CD4-positive, alpha-beta T cell (primary cell): Measurements from ENCODE around the gene PLD4. TPM values are rescaled to one million over a fixed set of nuclear protein-coding genes. Genes with fewer than 3 reads are reported as not detected.
"Not testable (repeated sequence)": the region's sequence is repeated elsewhere in the genome, so short reads cannot be mapped to it uniquely, and the experiment has no call there.

ENCODE experiments used
- ATAC-seq: fragments of 200-7000 bp; cut with Tn5 transposase; one replicate; pipeline ENCODE4 v1.10.0; 2022; ENCODE audit warnings: mild to moderate bottlenecking; ENCODE audit not compliant: poor library complexity
- CTCF ChIA-PET: fragments of 350-600 bp; sonication (Branson Sonifier 250); formaldehyde crosslinking; loops from one replicate; lab custom pipeline; 2021; ENCODE audit warnings: antibody characterized with exemption, inconsistent platforms; lab: Charles Lee
- POLR2A ChIA-PET: fragments of 350-600 bp; sonication (Branson Sonifier 250); formaldehyde crosslinking; loops from one replicate; lab custom pipeline; 2021; ENCODE audit warnings: antibody characterized with exemption, inconsistent platforms; lab: Charles Lee
- DNase-seq, 14 experiments: peaks; one replicate each; pipeline ENCODE4 v3.0.0-alpha.2; 2013 to 2020; ENCODE audit warnings: mixed read lengths in 2 of 14
- H3K27ac ChIP-seq, 2 donors: one replicate each; pipeline versions ENCODE4 v1.5.1 to v1.7.0; 2013; ENCODE audit warnings: low read length in 2 of 2, low read depth in 1 of 2, mild to moderate bottlenecking in 1 of 2
- H3K27me3 ChIP-seq, 2 experiments: 1 replicate in 1 of 2; 2 replicates in 1 of 2; pipeline versions ENCODE4 v1.6.1 to v1.7.0; 2013; ENCODE audit warnings: low read length in 2 of 2, control low read depth in 1 of 2, mild to moderate bottlenecking in 1 of 2, moderate library complexity in 1 of 2; ENCODE audit not compliant: insufficient read depth in 2 of 2, control insufficient read depth in 1 of 2
- H3K36me3 ChIP-seq: one replicate; pipeline ENCODE4 v1.6.1; 2013; ENCODE audit warnings: low read length, control low read depth; ENCODE audit not compliant: insufficient read depth
- H3K4me1 ChIP-seq: one replicate; pipeline ENCODE4 v1.6.1; 2013; ENCODE audit warnings: low read length, control low read depth; ENCODE audit not compliant: insufficient read depth
- H3K4me3 ChIP-seq: one replicate; pipeline ENCODE4 v1.5.1; 2013; ENCODE audit warnings: mild to moderate bottlenecking, low read length, moderate library complexity
- H3K9me3 ChIP-seq, 2 experiments: 1 replicate in 1 of 2; 2 replicates in 1 of 2; pipeline versions ENCODE4 v1.6.1 to v1.7.0; 2013; ENCODE audit warnings: low read length in 2 of 2, mild to moderate bottlenecking in 2 of 2, control low read depth in 1 of 2, moderate library complexity in 1 of 2; ENCODE audit not compliant: control insufficient read depth in 1 of 2, insufficient read depth in 1 of 2
- H3K27ac Mint-ChIP-seq: one replicate; pipeline ENCODE4 v1.8.0; 2020; ENCODE audit warnings: mixed read lengths
- H3K27me3 Mint-ChIP-seq: one replicate; pipeline ENCODE4 v1.8.0; 2021; ENCODE audit warnings: mixed read lengths
- H3K36me3 Mint-ChIP-seq: one replicate; pipeline ENCODE4 v1.8.0; 2021; ENCODE audit warnings: low read depth, mixed read lengths
- H3K4me1 Mint-ChIP-seq: one replicate; pipeline ENCODE4 v1.8.0; 2021; ENCODE audit warnings: low read depth, mixed read lengths
- H3K4me3 Mint-ChIP-seq: one replicate; pipeline ENCODE4 v1.8.0; 2020; ENCODE audit warnings: mild to moderate bottlenecking, mixed read lengths
- H3K9me3 Mint-ChIP-seq: one replicate; pipeline ENCODE4 v1.8.0; 2020; ENCODE audit warnings: mixed read lengths
- CTCF ChIP-seq: fragments of 200-600 bp; IDR thresholded peaks from one replicate; pipeline ENCODE4 v1.8.0; 2022; ENCODE audit warnings: antibody characterized with exemption, mild to moderate bottlenecking
- intact Hi-C, 2 experiments: fragments of 100-400 bp; cut with DNase I in 1 of 2; cut with micrococcal nuclease in 1 of 2; formaldehyde crosslinking; loops; one replicate each; pipeline versions ENCODE4 v1.15.1 to v1.9.0; 2023 to 2025; cut with DNase I, micrococcal nuclease
- total RNA-seq, 174 experiments: library from RNA in 2 of 174; stranded (reverse) in 2 of 174; gene quantifications; one replicate each; pipeline ENCODE4 v1.2.3 and lab custom pipeline; 2021 to 2026

PLD4 gene
- total RNA-seq, 2 experiments from 2014 or later: 1.6 to 2.1 TPM

DNA sequence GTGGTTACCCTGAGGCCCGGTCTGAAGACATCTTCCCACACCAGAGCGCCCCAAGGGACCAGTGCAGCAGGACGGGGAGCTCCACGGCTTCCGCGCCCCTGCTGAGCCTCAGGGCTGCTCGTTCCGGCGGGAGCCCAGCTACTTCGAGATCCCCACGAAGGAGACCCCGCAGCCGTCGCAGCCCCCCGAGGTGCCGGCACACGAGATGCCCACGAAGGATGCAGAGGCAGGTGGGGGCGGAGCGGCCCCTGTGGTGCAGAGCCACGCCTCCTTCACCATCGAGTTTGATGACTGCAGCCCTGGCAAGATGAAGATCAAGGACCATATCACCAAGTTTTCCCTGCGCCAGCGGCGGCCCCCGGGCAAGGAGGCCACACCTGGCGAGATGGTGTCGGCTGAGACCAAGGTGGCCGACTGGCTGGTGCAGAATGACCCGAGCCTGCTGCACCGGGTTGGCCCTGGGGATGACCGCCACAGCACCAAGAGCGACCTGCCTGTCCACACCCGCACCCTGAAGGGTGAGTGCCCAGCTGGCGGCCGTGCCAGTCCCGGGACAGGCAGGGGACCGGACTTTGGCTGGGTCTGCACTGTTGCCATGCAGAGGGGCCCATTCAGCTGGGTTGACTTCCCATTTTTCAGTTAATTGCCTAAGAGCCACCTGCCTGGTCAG is 41.6 kb upstream of the PLD4 start:
- intact Hi-C loops: no loop called here
- ChIA-PET POLR2A (no interaction called here), CTCF (no interaction called here)
- H3K4me3 ChIP-seq: no peak overlapping the region
- H3K27ac ChIP-seq: no peak overlapping the region
- H3K4me3 Mint-ChIP-seq: no peak overlapping the region
- H3K36me3 ChIP-seq: no peaks in the 10 kb centered on the region
- no peak overlapping the region for H3K27ac Mint-ChIP-seq
- no peaks in the 10 kb centered on the region for H3K27me3 ChIP-seq
- H3K36me3 Mint-ChIP-seq: no peaks in the 10 kb centered on the region
- DNase-seq (peak in 1 of 14 experiments; percentile 12), ATAC-seq (no peak)
- H3K27me3 Mint-ChIP-seq: no peaks in the 10 kb centered on the region
- no peaks in the 10 kb centered on the region for H3K4me1 ChIP-seq
- H3K9me3 Mint-ChIP-seq: no peaks in the 10 kb centered on the region
- no peaks in the 10 kb centered on the region for H3K9me3 ChIP-seq
- no peaks in the 10 kb centered on the region for H3K4me1 Mint-ChIP-seq
- no peak for TF ChIP-seq CTCF

DNA sequence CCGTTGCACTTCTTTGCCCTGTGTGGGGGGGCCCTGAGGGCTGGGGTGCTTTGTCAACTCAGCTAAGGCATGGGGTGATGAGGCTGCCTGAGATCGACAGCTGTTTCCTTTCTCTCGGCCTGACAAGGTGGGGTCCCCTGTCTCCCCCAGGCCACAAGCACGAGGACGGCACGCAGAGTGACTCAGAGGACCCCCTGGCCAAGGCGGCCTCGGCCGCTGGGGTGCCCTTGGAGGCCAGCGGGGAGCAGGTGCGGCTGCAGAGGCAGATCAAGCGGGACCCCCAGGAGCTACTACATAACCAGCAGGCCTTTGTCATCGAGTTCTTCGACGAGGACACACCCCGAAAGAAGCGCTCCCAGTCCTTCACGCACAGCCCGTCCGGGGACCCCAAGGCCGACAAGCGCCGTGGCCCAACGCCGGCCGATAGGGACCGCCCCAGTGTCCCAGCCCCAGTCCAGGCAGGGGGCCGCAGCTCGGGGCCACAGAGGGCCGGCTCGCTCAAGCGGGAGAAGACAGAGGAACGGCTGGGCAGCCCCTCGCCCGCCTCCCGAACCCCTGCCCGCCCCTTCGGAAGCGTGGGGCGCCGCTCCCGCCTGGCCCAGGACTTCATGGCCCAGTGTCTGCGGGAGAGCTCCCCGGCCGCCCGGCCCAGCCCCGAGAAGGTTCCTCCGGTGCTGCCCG is 40.9 kb upstream of the PLD4 start:
- Histone ChIP-seq H3K36me3 (no peaks in the 10 kb centered on the region), H3K9me3 (no peaks in the 10 kb centered on the region), H3K4me3 (no peak overlapping the region), H3K27me3 (no peaks in the 10 kb centered on the region), H3K4me1 (no peaks in the 10 kb centered on the region), H3K27ac (no peak overlapping the region)
- no peaks in the 10 kb centered on the region for H3K4me1 Mint-ChIP-seq
- intact Hi-C loops: no loop called here
- H3K27me3 Mint-ChIP-seq: no peaks in the 10 kb centered on the region
- no peak for ATAC-seq
- no peak overlapping the region for H3K4me3 Mint-ChIP-seq
- no peak overlapping the region for H3K27ac Mint-ChIP-seq
- no peak for TF ChIP-seq CTCF
- peak in 2 of 14 experiments; percentile 5 to 12 for DNase-seq
- no peaks in the 10 kb centered on the region for H3K9me3 Mint-ChIP-seq
- POLR2A ChIA-PET: no interaction called here
- CTCF ChIA-PET: no interaction called here
- no peaks in the 10 kb centered on the region for H3K36me3 Mint-ChIP-seq

- H3K27ac Mint-ChIP-seq, intact Hi-C loops, H3K27ac ChIP-seq, H3K36me3 ChIP-seq, CTCF ChIA-PET, H3K27me3 ChIP-seq, H3K4me3 ChIP-seq, H3K36me3 Mint-ChIP-seq, ATAC-seq, H3K4me1 ChIP-seq, POLR2A ChIA-PET, H3K9me3 ChIP-seq, H3K4me3 Mint-ChIP-seq, H3K4me1 Mint-ChIP-seq, H3K9me3 Mint-ChIP-seq, H3K27me3 Mint-ChIP-seq: not testable (repeated sequence)
- DNase-seq: peak in 1 of 14 experiments; percentile 10
Observed at GRCh38 chr14:104884381-104884780, 40.3 kb upstream of the PLD4 start.
